ENCODE results near the gene ADAMTSL2.

The ADAMTSL2 gene

GRCh38 chr9:133537257-133537656 is 2.8 kb downstream of the ADAMTSL2 start:
- FAIRE-seq: no peak
- DNase-seq (ENCODE audit: insufficient read length, low spot score): no peak
- no peak for TF ChIP-seq CTCF (IDR thresholded peaks at IDR 0.05; ENCODE audit: insufficient read depth, missing control alignments)

GRCh38 chr9:133538176-133538575 is 3.7 kb downstream of the ADAMTSL2 start:
- FAIRE-seq (no peak), DNase-seq (ENCODE audit: insufficient read length, low spot score) (no peak)
- no peak for TF ChIP-seq CTCF (IDR thresholded peaks at IDR 0.05; ENCODE audit: insufficient read depth, missing control alignments)

GRCh38 chr9:133538851-133539833 is 4.6 kb downstream of the ADAMTSL2 start:
- FAIRE-seq: no peak
- no peak for DNase-seq (ENCODE audit: insufficient read length, low spot score)
- TF ChIP-seq CTCF (IDR thresholded peaks at IDR 0.05; ENCODE audit: insufficient read depth, missing control alignments): no peak

- FAIRE-seq (no peak), DNase-seq (ENCODE audit: insufficient read length, low spot score) (no peak)
- TF ChIP-seq CTCF (IDR thresholded peaks at IDR 0.05; ENCODE audit: insufficient read depth, missing control alignments): no peak
Observed at GRCh38 chr9:133539991-133540697, 5.6 kb downstream of the ADAMTSL2 start.

- TF ChIP-seq CTCF (IDR thresholded peaks at IDR 0.05; ENCODE audit: insufficient read depth, missing control alignments): no peak
- no peak for FAIRE-seq
Observed at GRCh38 chr9:133540698-133541025, 6.2 kb downstream of the ADAMTSL2 start.

GRCh38 chr9:133542002-133542401 is 7.5 kb downstream of the ADAMTSL2 start:
- no peak for TF ChIP-seq CTCF (IDR thresholded peaks at IDR 0.05; ENCODE audit: insufficient read depth, missing control alignments)
- DNase-seq (ENCODE audit: insufficient read length, low spot score): no peak
- FAIRE-seq: no peak

More at GRCh38 chr9:133540698-133541025, 6.2 kb downstream of the ADAMTSL2 start:
- DNase-seq (ENCODE audit: insufficient read length, low spot score): no peak
